NCI-H748 treated with DMSO at 0.1 percent for 48 hours (cell line): Measurements from ENCODE around the gene AKR7A3.

Experiments
- DNase-seq: peaks from one replicate; lab custom pipeline; 2025; lab: John Stamatoyannopoulos, UW

The AKR7A3 gene

DNA sequence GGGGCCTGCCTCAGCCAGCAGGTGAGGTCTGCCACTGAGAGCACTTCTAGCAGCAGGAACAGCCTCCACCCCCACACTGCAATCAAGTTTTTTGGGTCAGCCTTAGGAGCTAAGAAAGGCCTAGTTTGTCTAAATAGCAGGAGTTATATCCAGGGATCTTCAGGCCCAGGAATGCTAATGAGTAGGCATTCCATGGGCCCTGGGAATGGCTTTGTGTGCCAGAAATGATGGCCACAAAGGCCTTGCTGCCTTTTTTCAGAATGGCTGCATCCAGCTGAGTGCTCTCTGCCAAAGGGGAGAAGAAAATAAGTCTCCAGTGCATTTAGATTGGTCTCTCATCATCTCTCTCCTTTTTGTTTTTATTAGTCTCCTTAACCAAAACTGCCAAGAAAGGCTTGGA is 34.2 kb downstream of the AKR7A3 start:
- no peak for DNase-seq

DNA sequence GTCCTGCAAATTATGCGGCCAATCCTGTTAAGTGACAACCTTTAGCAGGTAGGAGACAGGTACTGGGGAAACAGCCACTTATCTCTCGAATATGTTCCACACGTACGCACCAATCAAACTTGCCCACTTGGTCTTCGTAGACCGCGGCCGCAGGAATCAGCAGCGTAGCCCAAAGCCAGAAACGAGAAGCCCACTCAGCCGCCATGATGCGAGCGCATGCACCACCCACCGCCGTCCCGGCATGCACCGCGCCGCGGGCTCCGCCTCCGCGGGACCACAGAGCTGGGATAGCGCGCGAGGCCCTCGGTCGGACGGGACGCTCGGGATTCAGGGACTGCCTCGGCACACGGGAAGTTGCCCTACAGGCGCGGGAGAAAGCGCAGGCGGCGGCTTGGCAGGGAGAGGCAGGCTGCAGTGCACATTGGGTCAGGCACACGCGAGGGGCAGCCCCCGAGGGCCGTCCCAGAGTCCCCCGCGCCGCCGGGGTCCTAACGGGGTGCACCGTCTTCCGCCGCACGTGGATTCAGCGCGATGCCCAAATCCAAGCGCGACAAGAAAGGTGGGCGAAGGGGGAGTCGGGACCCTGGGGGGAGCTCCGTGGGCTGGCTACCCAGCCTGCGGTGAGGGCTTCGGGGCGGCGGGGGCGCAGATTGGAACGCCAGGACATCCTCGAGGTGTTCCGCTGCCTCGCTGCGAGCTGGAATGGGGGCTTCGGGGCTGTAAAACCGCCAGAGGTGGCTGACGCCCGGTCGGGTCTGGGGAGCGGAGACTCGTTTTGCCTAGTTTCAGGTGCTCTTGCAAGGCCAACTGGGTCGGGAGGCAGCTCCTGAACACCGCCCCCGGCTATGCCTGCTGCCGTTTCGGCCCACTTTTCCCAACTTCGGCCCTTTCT is 37.0 kb downstream of the AKR7A3 start, which contains the start of the genes EMC1 and MRTO4:
TSS of gene EMC1 (minus strand) at position 220 of the 892 bp plus-strand sequence. CDS start at position 205, 15 bp downstream.
TSS of gene MRTO4 (plus strand) at position 501 of the 892 bp plus-strand sequence. CDS start at position 532, 31 bp downstream.
- peak; percentile 72 for DNase-seq

DNA sequence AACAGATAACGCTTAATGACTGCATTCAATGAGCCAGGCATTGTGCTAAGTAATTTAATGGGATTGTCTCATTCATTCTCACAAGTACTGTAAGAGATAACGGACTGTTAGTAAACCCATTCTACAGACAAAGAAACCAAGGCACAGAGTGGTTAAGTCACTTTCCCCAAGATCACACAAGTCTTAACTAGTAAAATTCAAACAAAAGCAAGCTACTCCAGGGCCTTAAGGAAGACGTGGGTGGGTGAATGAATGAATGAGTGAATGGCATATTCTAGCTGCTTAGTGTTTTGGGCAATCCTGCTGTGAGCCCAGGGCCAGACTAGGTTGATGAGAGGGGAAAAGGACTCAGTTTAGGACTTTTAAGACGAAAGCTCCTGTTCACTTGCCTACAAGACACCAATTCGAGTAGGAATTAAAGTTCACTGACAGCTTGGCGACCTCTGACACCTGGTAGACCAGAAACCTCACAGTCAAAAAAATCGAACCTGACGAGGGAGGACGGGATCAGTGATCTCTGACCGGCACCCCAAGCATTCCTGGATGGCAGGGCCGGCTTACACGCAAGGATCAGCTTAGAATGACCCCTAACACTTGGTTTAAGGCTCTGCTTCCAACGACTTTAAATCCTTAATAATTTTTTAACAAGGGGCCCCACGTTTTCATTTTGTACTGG is 37.8 kb downstream of the AKR7A3 start:
- DNase-seq, result no peak

DNA sequence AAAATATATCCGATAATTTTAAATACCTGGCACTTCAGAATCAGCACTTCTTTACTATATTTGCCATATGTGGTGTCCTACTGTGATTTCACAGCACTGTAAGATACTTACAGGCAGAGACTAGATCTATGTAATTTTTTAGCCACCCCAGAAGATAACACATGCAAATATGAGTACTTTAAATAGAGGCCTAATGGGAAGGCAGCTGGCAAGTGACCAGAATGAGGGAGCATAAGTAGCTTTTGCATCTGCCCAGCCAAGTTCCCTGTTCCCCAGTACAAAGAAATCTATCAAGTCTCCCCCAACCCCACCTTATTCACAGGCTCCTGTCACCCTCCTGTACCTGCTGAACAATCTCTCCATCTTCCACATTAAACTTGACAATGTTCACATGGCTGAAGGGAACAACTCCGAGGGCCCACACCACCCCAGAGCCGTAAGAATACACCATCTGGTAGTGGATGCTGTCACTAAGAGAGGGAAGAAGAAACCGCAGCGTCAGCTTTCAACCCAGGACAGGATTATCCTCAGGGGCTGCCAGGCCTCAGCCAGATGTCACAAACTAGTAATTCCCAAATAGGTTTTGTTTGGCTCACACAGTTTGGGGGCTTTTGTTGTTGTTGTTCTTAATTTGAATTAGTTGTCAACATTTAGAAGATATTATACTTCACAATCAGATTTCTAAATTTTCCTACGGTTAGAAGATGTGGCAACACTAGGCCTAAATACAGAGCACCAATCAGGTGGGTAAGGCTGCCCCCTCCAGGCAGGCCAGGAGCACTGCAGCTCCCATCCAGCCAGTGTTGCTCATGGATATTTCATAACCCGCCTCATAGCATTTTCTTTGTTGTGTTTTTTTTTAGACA is 47.7 kb downstream of the AKR7A3 start:
- peak; percentile 0 for DNase-seq

DNA sequence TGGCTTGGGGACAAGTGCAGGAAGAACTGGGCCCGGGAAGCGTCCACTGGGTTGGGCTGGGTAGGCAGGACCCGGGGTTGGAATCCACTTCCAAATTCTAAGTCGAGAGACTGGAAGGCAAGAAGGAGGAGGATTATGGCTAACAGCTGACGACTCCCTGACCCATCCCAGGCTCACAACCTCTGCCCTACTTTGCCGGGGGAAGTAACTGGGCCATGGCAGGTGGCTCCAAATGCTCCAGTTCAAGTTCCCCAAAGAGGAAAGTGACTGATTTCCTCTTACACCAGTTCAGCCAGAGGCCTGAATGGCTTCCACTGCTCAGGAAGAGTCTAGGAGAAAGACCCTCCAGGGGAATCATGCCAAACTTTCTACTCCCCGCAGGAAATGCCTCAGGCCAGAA is 48.7 kb downstream of the AKR7A3 start:
- no peak for DNase-seq

DNA sequence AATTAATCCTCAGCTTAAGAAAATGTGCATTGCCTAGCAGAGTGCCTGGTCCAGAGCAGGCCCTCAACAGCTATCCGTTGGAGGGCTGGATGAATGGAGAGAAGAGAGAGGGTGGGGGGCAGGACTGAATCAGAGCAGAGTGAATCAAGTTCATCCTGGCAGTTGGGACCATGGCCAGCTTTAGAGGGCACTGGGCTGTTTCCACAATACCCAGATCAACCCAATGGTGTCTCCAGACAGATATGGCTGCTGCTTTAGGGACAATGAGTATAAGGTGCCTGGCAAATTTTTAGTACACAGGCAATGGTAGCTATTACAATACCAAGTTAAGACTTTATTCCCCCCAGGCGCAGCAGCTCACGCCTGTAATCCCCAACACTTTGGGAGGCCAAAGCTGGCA is 54.3 kb downstream of the AKR7A3 start:
- DNase-seq, result no peak
